ENCODE measurements around the gene ANKRD9. TPM values are rescaled to one million over a fixed set of nuclear protein-coding genes. Genes with fewer than 3 reads are reported as not detected.
A peak's percentile ranks its signal among the peaks of the same experiment; 100 is the strongest.
"Not testable (repeated sequence)": the region's sequence is repeated elsewhere in the genome, so short reads cannot be mapped to it uniquely, and the experiment has no call there.

Gene ANKRD9
- 11.1 TPM for total RNA-seq (ENCODE audit: insufficient read depth, low replicate concordance)

GRCh38 chr14:102509746-102510615 lies at the start of gene ANKRD9:
TSS of gene ANKRD9 (minus strand) at chr14:102509776. CDS start at chr14:102507889, 1,887 bp downstream.
- peak; percentile 93 for DNase-seq (ENCODE audit: low spot score)

GRCh38 chr14:102558556-102558955 lies 49.0 kb upstream of the ANKRD9 start:
- DNase-seq (ENCODE audit: low spot score): no peak

- DNase-seq (ENCODE audit: low spot score): no peak
Observed at GRCh38 chr14:102557434-102558226, 48.1 kb upstream of the ANKRD9 start.

GRCh38 chr14:102556098-102556677 lies 46.6 kb upstream of the ANKRD9 start:
- DNase-seq (ENCODE audit: low spot score): no peak

- peak; percentile 61 for DNase-seq (ENCODE audit: low spot score)
Observed at GRCh38 chr14:102554821-102555819, 45.5 kb upstream of the ANKRD9 start.

- DNase-seq (ENCODE audit: low spot score): peak; percentile 42
Observed at GRCh38 chr14:102551995-102552705, 42.6 kb upstream of the ANKRD9 start.

- DNase-seq (ENCODE audit: low spot score): not testable (repeated sequence)
Observed at GRCh38 chr14:102550927-102551401, 41.4 kb upstream of the ANKRD9 start.

- no peak for DNase-seq (ENCODE audit: low spot score)
Observed at GRCh38 chr14:102548616-102549240, 39.2 kb upstream of the ANKRD9 start.

GRCh38 chr14:102545461-102546265 lies 36.1 kb upstream of the ANKRD9 start:
- peak; percentile 66 for DNase-seq (ENCODE audit: low spot score)

- peak; percentile 63 for DNase-seq (ENCODE audit: low spot score)
Observed at GRCh38 chr14:102544747-102545460, 35.3 kb upstream of the ANKRD9 start.

- peak; percentile 64 for DNase-seq (ENCODE audit: low spot score)
Observed at GRCh38 chr14:102544046-102544746, 34.6 kb upstream of the ANKRD9 start.

- no peak for DNase-seq (ENCODE audit: low spot score)
Observed at GRCh38 chr14:102541771-102542170, 32.2 kb upstream of the ANKRD9 start.

GRCh38 chr14:102541029-102541491 lies 31.5 kb upstream of the ANKRD9 start:
- not testable (repeated sequence) for DNase-seq (ENCODE audit: low spot score)

GRCh38 chr14:102540315-102541028 lies 30.9 kb upstream of the ANKRD9 start:
- peak; percentile 81 for DNase-seq (ENCODE audit: low spot score)

- peak; percentile 89 for DNase-seq (ENCODE audit: low spot score)
Observed at GRCh38 chr14:102539544-102540314, 30.2 kb upstream of the ANKRD9 start.

Data from umbilical cord (tissue), 2 donors.